ENCODE results near the gene FILIP1. TPM values are rescaled to one million over a fixed set of nuclear protein-coding genes. Genes with fewer than 3 reads are reported as not detected.

FILIP1 gene
- polyA plus RNA-seq, 3 donors, result not detected

- DNase-seq, result no peak
- H3K27ac ChIP-seq (ENCODE audit: low read depth in 1 of 2, low read length in 2 of 2), result no peak overlapping the region
- no peaks in the 10 kb centered on the region for H3K4me1 Mint-ChIP-seq
- intact Hi-C loops (cut with micrococcal nuclease), result no loop called here
- no peak for TF ChIP-seq CTCF (IDR thresholded peaks at IDR 0.05)
- H2AFZ ChIP-seq (ENCODE audit: insufficient read depth, low read depth, low read length, poor library complexity, severe bottlenecking), result no peak overlapping the region
- peaks cover 0 to 4% (median 2%) of the 10 kb centered on the region in 7 donors for H3K9me3 Mint-ChIP-seq
- H3K27ac Mint-ChIP-seq, result no peak overlapping the region
- no peak overlapping the region for H3K4me2 ChIP-seq (replicated peaks; ENCODE audit: extremely low read depth, low read length, poor library complexity, severe bottlenecking)
- H3K36me3 Mint-ChIP-seq, result no peaks in the 10 kb centered on the region
- no peaks in the 10 kb centered on the region for H3K4me1 ChIP-seq (ENCODE audit: control insufficient read depth in 1 of 2, insufficient read depth in 2 of 2, low read length in 2 of 2)
- no peak overlapping the region for H3K4me3 ChIP-seq (replicated peaks in 1 of 3; ENCODE audit: low read depth in 2 of 3, low read length in 3 of 3)
- H3K4me3 Mint-ChIP-seq, result no peak overlapping the region
- no peaks in the 10 kb centered on the region for H4K20me1 ChIP-seq (ENCODE audit: insufficient read depth, low read length)
- H3K9ac ChIP-seq (ENCODE audit: insufficient read depth, low read length, poor library complexity, severe bottlenecking), result no peak overlapping the region
- no peaks in the 10 kb centered on the region for H3K79me2 ChIP-seq (ENCODE audit: insufficient read depth, low read length)
- peaks cover 2 to 5% (median 3%) of the 10 kb centered on the region in 3 donors for H3K27me3 Mint-ChIP-seq (ENCODE audit: low read depth in 3 of 3)
- H3K36me3 ChIP-seq (replicated peaks in 1 of 2; ENCODE audit: control insufficient read depth in 1 of 2, insufficient read depth in 2 of 2, low read length in 2 of 2), result no peaks in the 10 kb centered on the region
- H3K27me3 ChIP-seq (ENCODE audit: control insufficient read depth in 2 of 2, insufficient read depth in 2 of 2, low read length in 2 of 2), result no peaks in the 10 kb centered on the region
- H3K9me3 ChIP-seq (replicated peaks in 1 of 2; ENCODE audit: control insufficient read depth in 1 of 2, insufficient read depth in 1 of 2, low read length in 2 of 2), result no peaks in the 10 kb centered on the region
Observed at GRCh38 chr6:75372884-75373283, 120.7 kb downstream of the FILIP1 start.

DNA sequence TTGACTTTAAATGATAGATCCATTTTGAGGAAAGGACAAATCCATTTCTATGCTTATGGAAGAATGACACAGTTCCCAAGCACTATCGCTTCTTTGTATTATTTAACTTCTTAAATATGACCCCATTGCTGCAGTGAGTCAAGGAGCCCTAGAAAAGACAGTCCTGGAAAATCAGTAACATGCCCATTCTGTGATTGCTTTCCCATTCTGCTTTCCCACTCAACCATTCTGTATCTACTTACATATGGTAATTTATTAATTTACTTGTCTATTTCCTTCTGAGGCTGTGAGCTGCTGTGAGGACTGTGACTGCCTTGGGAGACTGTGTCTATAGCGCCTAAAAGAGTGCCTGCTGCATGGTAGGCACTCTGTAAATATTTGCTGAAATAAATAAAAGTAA is 123.6 kb downstream of the FILIP1 start:
- Histone ChIP-seq H3K79me2 (ENCODE audit: insufficient read depth, low read length) (no peaks in the 10 kb centered on the region), H3K4me2 (replicated peaks; ENCODE audit: extremely low read depth, low read length, poor library complexity, severe bottlenecking) (no peak overlapping the region), H3K27ac (ENCODE audit: low read depth in 1 of 2, low read length in 2 of 2) (no peak overlapping the region), H3K27me3 (ENCODE audit: control insufficient read depth in 2 of 2, insufficient read depth in 2 of 2, low read length in 2 of 2) (no peaks in the 10 kb centered on the region), H3K9me3 (replicated peaks in 1 of 2; ENCODE audit: control insufficient read depth in 1 of 2, insufficient read depth in 1 of 2, low read length in 2 of 2) (no peaks in the 10 kb centered on the region), H4K20me1 (ENCODE audit: insufficient read depth, low read length) (no peaks in the 10 kb centered on the region), H3K9ac (ENCODE audit: insufficient read depth, low read length, poor library complexity, severe bottlenecking) (no peak overlapping the region), H3K4me3 (replicated peaks in 1 of 3; ENCODE audit: low read depth in 2 of 3, low read length in 3 of 3) (no peak overlapping the region), H3K36me3 (replicated peaks in 1 of 2; ENCODE audit: control insufficient read depth in 1 of 2, insufficient read depth in 2 of 2, low read length in 2 of 2) (no peaks in the 10 kb centered on the region), H2AFZ (ENCODE audit: insufficient read depth, low read depth, low read length, poor library complexity, severe bottlenecking) (no peak overlapping the region), H3K4me1 (ENCODE audit: control insufficient read depth in 1 of 2, insufficient read depth in 2 of 2, low read length in 2 of 2) (no peaks in the 10 kb centered on the region)
- intact Hi-C loops (cut with micrococcal nuclease), result no loop called here
- WGBS (ENCODE audit: insufficient coverage), result 92% methylated on average over 2 of the region's 2 CpGs
- TF ChIP-seq CTCF (IDR thresholded peaks at IDR 0.05), result no peak
- no peak overlapping the region for H3K27ac Mint-ChIP-seq
- no peak for DNase-seq
- no peak overlapping the region for H3K4me3 Mint-ChIP-seq
- H3K36me3 Mint-ChIP-seq, result no peaks in the 10 kb centered on the region
- no peaks in the 10 kb centered on the region for H3K4me1 Mint-ChIP-seq
- H3K27me3 Mint-ChIP-seq (ENCODE audit: low read depth in 3 of 3), result peaks cover 0 to 2% (median 2%) of the 10 kb centered on the region in 3 donors
- H3K9me3 Mint-ChIP-seq, result peaks cover 0 to 4% (median 2%) of the 10 kb centered on the region in 7 donors
